GM23338 (cell line): Measurements from ENCODE around the gene HDAC9. TPM values are rescaled to one million over a fixed set of nuclear protein-coding genes. Genes with fewer than 3 reads are reported as not detected.

Experiments
- ATAC-seq: fragments of 200-7000 bp; cut with Tn5 transposase; 3 replicates; pipeline ENCODE4 v1.9.1; 2020
- DNase-seq: peaks from one replicate; pipeline ENCODE4 v3.0.0-alpha.2; 2015; ENCODE audit warnings: low spot score
- H2AFZ ChIP-seq: fragments of 200-600 bp; sonication (generic); 2 replicates; pipeline ENCODE4 v1.8.0; 2016; ENCODE audit warnings: antibody characterized with exemption, mild to moderate bottlenecking, moderate library complexity
- H3F3A ChIP-seq: fragments of 200-600 bp; sonication (generic); replicated peaks from 2 replicates; pipeline ENCODE4 v1.8.0; 2017; ENCODE audit warnings: antibody characterized with exemption, mixed run types, low read depth
- H3K27ac ChIP-seq: fragments of 200-600 bp; sonication (generic); 2 replicates; pipeline ENCODE4 v1.6.1; 2016; ENCODE audit warnings: low read depth
- H3K27me3 ChIP-seq: fragments of 200-600 bp; sonication (generic); 2 replicates; pipeline ENCODE4 v1.8.0; 2016; ENCODE audit warnings: mild to moderate bottlenecking, mixed run types, moderate library complexity; ENCODE audit not compliant: insufficient read depth
- H3K36me3 ChIP-seq: fragments of 200-600 bp; sonication (generic); 2 replicates; pipeline ENCODE4 v1.8.0; 2016; ENCODE audit warnings: mild to moderate bottlenecking; ENCODE audit not compliant: insufficient read depth
- H3K4me1 ChIP-seq: fragments of 200-600 bp; sonication (generic); 2 replicates; pipeline ENCODE4 v1.8.0; 2016; ENCODE audit warnings: mild to moderate bottlenecking, moderate library complexity; ENCODE audit not compliant: insufficient read depth
- H3K4me2 ChIP-seq: fragments of 200-600 bp; sonication (generic); 2 replicates; pipeline ENCODE4 v1.7.1; 2017; ENCODE audit warnings: mixed run types
- H3K4me3 ChIP-seq: fragments of 200-600 bp; sonication (generic); 2 replicates; pipeline ENCODE4 v1.6.1; 2016; ENCODE audit warnings: mixed run types
- H3K79me2 ChIP-seq: fragments of 200-600 bp; sonication (generic); replicated peaks from 2 replicates; pipeline ENCODE4 v1.8.0; 2017; ENCODE audit warnings: mild to moderate bottlenecking; ENCODE audit not compliant: insufficient read depth
- H3K9me2 ChIP-seq: fragments of 200-600 bp; sonication (generic); 2 replicates; pipeline ENCODE4 v1.8.0; 2017; ENCODE audit not compliant: insufficient read depth
- H4K20me1 ChIP-seq: fragments of 200-600 bp; sonication (generic); replicated peaks from 2 replicates; pipeline ENCODE4 v1.8.0; 2017; ENCODE audit warnings: mild to moderate bottlenecking; ENCODE audit not compliant: insufficient read depth
- H3K27ac Mint-ChIP-seq: 2 replicates; pipeline ENCODE4 v1.8.0; 2020; ENCODE audit warnings: inconsistent platforms, mild to moderate bottlenecking, moderate library complexity, mixed read lengths
- H3K27me3 Mint-ChIP-seq: 3 replicates; pipeline ENCODE4 v1.8.0; 2022; ENCODE audit warnings: low read depth, mild to moderate bottlenecking, moderate library complexity, mixed read lengths, inconsistent platforms; ENCODE audit not compliant: insufficient read depth, poor library complexity
- H3K36me3 Mint-ChIP-seq: 3 replicates; pipeline ENCODE4 v1.8.0; 2021; ENCODE audit warnings: low read depth, mild to moderate bottlenecking, inconsistent platforms, moderate library complexity, mixed read lengths
- H3K4me1 Mint-ChIP-seq: 3 replicates; pipeline ENCODE4 v1.8.0; 2020; ENCODE audit warnings: mild to moderate bottlenecking, inconsistent platforms, mixed read lengths
- H3K4me3 Mint-ChIP-seq: 3 replicates; pipeline ENCODE4 v1.8.0; 2021; ENCODE audit warnings: moderate library complexity, mild to moderate bottlenecking, inconsistent platforms, mixed read lengths
- H3K9me3 Mint-ChIP-seq: 3 replicates; pipeline ENCODE4 v1.8.0; 2020; ENCODE audit warnings: moderate library complexity, mild to moderate bottlenecking, inconsistent platforms, mixed read lengths
- CREB1 ChIP-seq: fragments of 250-450 bp; sonication (Bioruptor Pico); IDR thresholded peaks from 2 replicates; pipeline ENCODE4 v1.5.0; 2020; ENCODE audit warnings: low read depth, mild to moderate bottlenecking, moderate library complexity
- CTCF ChIP-seq, 2 experiments: fragments of 200-600 bp in 1 of 2; sonication (generic) in 1 of 2; conservative IDR thresholded peaks; 2 replicates each; pipeline versions ENCODE4 v1.5.1 to v1.6.1; 2016 to 2017; ENCODE audit warnings: antibody characterized with exemption in 2 of 2, low read depth in 2 of 2, mild to moderate bottlenecking in 2 of 2, moderate library complexity in 1 of 2
- EZH2 ChIP-seq: fragments of 200-600 bp; sonication (generic); IDR thresholded peaks from one replicate; pipeline ENCODE4 v1.8.0; 2017; ENCODE audit warnings: antibody characterized with exemption, mild to moderate bottlenecking, low read depth; ENCODE audit not compliant: unreplicated experiment
- EZH2phosphoT487 ChIP-seq: fragments of 200-600 bp; sonication (generic); IDR thresholded peaks from one replicate; pipeline ENCODE4 v1.8.1; 2018; ENCODE audit warnings: antibody characterized with exemption; ENCODE audit not compliant: unreplicated experiment
- JUNB ChIP-seq: IDR thresholded peaks from one replicate; pipeline ENCODE4 v1.6.1; 2016; ENCODE audit warnings: antibody characterized with exemption; ENCODE audit not compliant: unreplicated experiment
- NANOG ChIP-seq: IDR thresholded peaks from 2 replicates; pipeline ENCODE4 v1.6.1; 2016; ENCODE audit warnings: antibody characterized with exemption, borderline replicate concordance
- REST ChIP-seq: IDR thresholded peaks from one replicate; pipeline ENCODE4 v1.6.1; 2018; ENCODE audit warnings: antibody characterized with exemption; ENCODE audit not compliant: unreplicated experiment
- ZNF114 ChIP-seq: fragments of 250-450 bp; sonication (Bioruptor Pico); IDR thresholded peaks from 2 replicates; pipeline ENCODE4 v1.5.0; 2020; ENCODE audit warnings: mild to moderate bottlenecking, moderate library complexity
- ZNF331 ChIP-seq: fragments of 250-450 bp; sonication (Bioruptor Pico); IDR thresholded peaks from 2 replicates; pipeline ENCODE4 v1.5.0; 2020; ENCODE audit warnings: low read depth, mild to moderate bottlenecking, moderate library complexity
- ZNF462 ChIP-seq: fragments of 250-450 bp; sonication (Bioruptor Pico); IDR thresholded peaks from 2 replicates; pipeline ENCODE4 v1.5.0; 2020; ENCODE audit warnings: mild to moderate bottlenecking, moderate library complexity
- polyA plus RNA-seq: library from polyadenylated mRNA; unstranded; fragments of >200 nt; fragmentation: Nextera tagmentation; extraction: Ambion mirVana; gene quantifications from 2 replicates; pipeline ENCODE4 v1.2.1, GENCODE V29; 2016
- total RNA-seq: library from RNA; depleted of rRNA; stranded (reverse); fragments of >200 nt; shearing (Covaris generic); gene quantifications from 2 replicates; pipeline ENCODE4 v1.2.3, GENCODE V29; 2014
- TF ChIP-seq, protein P1 (sequence below): IDR thresholded peaks from 2 replicates; pipeline ENCODE4 v1.6.1; 2016; ENCODE audit warnings: antibody characterized with exemption

Gene HDAC9
- total and polyA plus RNA-seq, 2 experiments from 2014 or later: 8.3 to 18.5 TPM

DNA sequence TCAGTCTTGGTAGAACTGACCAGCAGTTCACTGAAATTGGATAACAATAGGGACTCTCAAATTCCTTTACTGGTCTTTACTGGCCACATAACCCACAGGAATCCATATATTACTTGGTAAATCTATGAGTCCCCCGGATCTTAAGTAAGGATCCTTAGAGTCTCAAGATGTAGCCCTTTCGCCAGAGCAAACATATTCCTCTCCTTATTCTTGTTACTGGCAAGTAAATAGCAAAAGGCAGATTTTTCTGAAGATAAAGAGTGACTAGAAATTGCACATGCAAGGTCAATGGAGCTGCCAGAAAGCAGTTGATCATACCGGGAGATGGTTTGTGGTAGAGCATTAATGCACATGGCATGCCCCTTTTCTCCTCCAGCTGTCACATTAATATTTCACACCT lies 283.0 kb downstream of the HDAC9 start:
- H3K27me3 ChIP-seq: no peaks in the 10 kb centered on the region
- Mint-ChIP-seq H3K27ac (no peak overlapping the region), H3K27me3 (no peaks in the 10 kb centered on the region), H3K9me3 (no peaks in the 10 kb centered on the region), H3K36me3 (no peaks in the 10 kb centered on the region), H3K4me3 (no peak overlapping the region), H3K4me1 (peaks cover 3% of the 10 kb centered on the region; the same call in 2 of the 3 replicates)
- H2AFZ ChIP-seq: no peak overlapping the region
- 0 out of 2 replicates have a peak, but pooled peaks cover 3% of the 10 kb centered on the region for H3K4me1 ChIP-seq
- H3K36me3 ChIP-seq: no peaks in the 10 kb centered on the region
- no peaks in the 10 kb centered on the region for H4K20me1 ChIP-seq
- no peak for TF ChIP-seq EZH2phosphoT487
- TF ChIP-seq CTCF (conservative IDR thresholded peaks at IDR 0.05; ENCODE audit: low read depth in 2 of 2): no peak
- TF ChIP-seq ZNF114: no peak
- TF ChIP-seq CREB1: no peak
- TF ChIP-seq ZNF462 (CRISPR knock-in tag): no peak
- no peak for TF ChIP-seq ZNF331 (CRISPR knock-in tag)
- TF ChIP-seq EZH2: no peak
- TF ChIP-seq REST: no peak
- no peak for TF ChIP-seq NANOG
- TF ChIP-seq, protein P1, sequence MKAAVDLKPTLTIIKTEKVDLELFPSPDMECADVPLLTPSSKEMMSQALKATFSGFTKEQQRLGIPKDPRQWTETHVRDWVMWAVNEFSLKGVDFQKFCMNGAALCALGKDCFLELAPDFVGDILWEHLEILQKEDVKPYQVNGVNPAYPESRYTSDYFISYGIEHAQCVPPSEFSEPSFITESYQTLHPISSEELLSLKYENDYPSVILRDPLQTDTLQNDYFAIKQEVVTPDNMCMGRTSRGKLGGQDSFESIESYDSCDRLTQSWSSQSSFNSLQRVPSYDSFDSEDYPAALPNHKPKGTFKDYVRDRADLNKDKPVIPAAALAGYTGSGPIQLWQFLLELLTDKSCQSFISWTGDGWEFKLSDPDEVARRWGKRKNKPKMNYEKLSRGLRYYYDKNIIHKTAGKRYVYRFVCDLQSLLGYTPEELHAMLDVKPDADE: no peak
- TF ChIP-seq JUNB: no peak
- no peaks in the 10 kb centered on the region for H3F3A ChIP-seq
- H3K79me2 ChIP-seq: no peaks in the 10 kb centered on the region
- H3K4me2 ChIP-seq: no peak overlapping the region
- no peak for ATAC-seq
- DNase-seq: no peak
- no peak overlapping the region for H3K4me3 ChIP-seq
- no peak overlapping the region for H3K27ac ChIP-seq
- H3K9me2 ChIP-seq: peaks cover 6% of the 10 kb centered on the region; the same call in 1 of the 2 replicates
